ENCODE data around the gene METTL9.
"Not testable (repeated sequence)": the region's sequence is repeated elsewhere in the genome, so short reads cannot be mapped to it uniquely, and the experiment has no call there.

The METTL9 gene

GRCh38 chr16:21659124-21659523 lies 59.7 kb downstream of the METTL9 start:
- DNase-seq (ENCODE audit: low read depth in 2 of 2), result no peak

DNA sequence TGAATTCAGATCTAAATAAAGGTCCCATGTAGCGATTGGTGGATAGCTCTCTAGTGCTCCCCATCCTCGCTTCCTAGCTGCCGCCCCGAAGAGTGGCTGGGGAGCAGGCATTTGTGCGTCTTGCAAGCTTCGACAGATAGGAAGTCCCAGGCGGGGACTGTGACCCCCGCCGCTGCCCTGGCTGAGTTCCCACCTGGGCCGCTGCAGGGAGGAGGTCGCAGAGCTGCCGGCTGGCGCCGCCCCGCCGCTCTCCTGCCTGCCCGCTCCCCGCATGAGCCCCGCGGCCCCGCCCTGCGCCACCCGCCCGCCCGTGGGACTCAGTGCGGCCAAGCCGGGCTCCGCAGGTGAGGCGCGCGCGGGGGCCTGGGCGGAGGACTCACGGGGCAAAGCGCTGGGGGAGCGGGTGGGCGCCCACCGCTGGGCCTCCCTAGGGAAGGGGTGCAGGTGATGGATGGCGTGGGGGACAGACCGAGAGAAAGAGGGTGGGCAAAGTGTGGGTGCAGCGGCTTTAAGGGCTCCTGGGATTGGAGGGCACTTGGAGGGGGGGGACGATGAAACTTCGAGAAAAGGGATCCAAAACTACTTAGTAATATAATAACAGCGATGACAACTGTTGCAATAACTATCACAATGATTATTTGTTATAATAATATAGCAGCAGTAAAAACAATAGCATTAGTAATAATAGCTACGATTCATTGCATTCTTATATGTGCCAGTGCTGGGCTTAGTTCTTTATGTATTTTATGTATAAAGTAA lies 64.7 kb downstream of the METTL9 start, which contains the start of gene OTOA:
OTOA (plus strand) TSS at position 80 of the 759 bp plus-strand sequence. CDS start 14,547 bp downstream, outside the sequence.
- DNase-seq (ENCODE audit: low read depth in 2 of 2), result no peak

- no peak for DNase-seq (ENCODE audit: low read depth in 2 of 2)
These were observed 65.6 kb downstream of the METTL9 start for GRCh38 chr16:21664801-21665492.

DNA sequence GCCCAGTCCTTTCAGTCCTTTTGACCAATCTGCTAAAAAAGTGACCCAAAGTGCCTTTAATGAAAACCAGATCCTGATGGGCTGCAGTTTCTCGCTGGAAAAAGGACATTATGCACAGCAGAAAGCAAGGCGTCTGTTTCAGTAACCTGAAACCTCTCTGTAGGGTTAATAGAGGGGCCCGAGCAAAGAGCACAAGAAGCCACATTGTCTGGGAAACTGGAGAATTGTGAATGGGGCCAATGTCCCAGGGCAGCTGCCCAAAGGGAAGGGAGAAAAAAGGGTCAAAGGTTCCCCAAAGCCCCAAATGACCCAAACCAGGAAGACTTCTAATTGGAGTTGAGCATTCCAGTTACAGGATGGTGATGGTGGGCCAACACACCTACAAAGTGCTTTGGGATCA lies 67.4 kb downstream of the METTL9 start:
- no peak for DNase-seq (ENCODE audit: low read depth in 2 of 2)

GRCh38 chr16:21667575-21667974 lies 68.2 kb downstream of the METTL9 start:
- DNase-seq (ENCODE audit: low read depth in 2 of 2), result no peak

- DNase-seq (ENCODE audit: low read depth in 2 of 2), result no peak
These were observed 74.1 kb downstream of the METTL9 start for GRCh38 chr16:21673469-21673868.

- not testable (repeated sequence) for DNase-seq (ENCODE audit: low read depth in 2 of 2)
These were observed 75.1 kb downstream of the METTL9 start for GRCh38 chr16:21674456-21674855.

GRCh38 chr16:21680714-21681113 lies 81.3 kb downstream of the METTL9 start:
- DNase-seq (ENCODE audit: low read depth in 2 of 2), result not testable (repeated sequence)

DNA sequence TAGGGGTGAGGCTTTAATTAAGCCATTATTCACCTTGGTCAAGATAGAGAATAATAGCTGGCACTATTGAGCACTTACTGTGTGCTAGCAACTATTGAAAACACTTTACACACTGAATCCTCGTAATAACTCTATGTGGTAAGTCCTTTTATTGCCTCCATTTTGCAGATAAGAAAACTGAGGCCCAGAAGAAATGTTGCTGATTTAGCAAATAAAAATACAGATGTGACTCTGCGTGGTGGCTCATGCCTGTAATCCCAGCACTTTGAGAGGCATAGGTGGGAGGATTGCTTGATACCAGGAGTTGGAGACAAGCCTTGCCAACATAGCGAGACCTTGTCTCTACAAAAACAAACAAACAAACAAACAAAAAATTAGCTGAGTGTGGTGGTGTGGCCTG lies 83.8 kb downstream of the METTL9 start:
- no peak for DNase-seq (ENCODE audit: low read depth in 2 of 2)

GRCh38 chr16:21684199-21684598 lies 84.8 kb downstream of the METTL9 start:
- DNase-seq (ENCODE audit: low read depth in 2 of 2), result peak; percentile 9 to 33

- no peak for DNase-seq (ENCODE audit: low read depth in 2 of 2)
These were observed 85.7 kb downstream of the METTL9 start for GRCh38 chr16:21685034-21685455.

- DNase-seq (ENCODE audit: low read depth in 2 of 2), result no peak
These were observed 89.7 kb downstream of the METTL9 start for GRCh38 chr16:21689107-21689506.

GRCh38 chr16:21690967-21691366 lies 91.6 kb downstream of the METTL9 start:
- not testable (repeated sequence) for DNase-seq (ENCODE audit: low read depth in 2 of 2)

DNA sequence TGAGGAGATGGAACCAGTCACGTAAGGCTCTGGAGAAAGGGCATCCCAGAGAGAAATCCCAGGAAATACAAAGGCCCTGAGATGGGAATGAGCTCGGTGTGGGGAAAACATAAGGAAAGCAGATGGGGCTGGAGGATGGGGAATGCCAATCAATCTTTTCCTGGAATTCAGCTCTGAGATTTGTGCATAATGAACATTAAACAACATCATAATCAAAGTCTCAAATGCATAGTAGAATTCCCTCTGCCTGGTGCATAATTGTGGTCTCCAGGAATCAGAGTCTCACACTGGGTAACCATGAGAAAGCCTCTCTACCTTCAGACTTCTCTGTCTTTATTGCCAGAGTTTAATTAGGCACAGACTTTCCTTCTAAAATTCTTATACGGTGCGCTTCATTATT lies 95.2 kb downstream of the METTL9 start:
- no peak for DNase-seq (ENCODE audit: low read depth in 2 of 2)

- DNase-seq (ENCODE audit: low read depth in 2 of 2), result no peak
These were observed 97.7 kb downstream of the METTL9 start for GRCh38 chr16:21697032-21697431.

GRCh38 chr16:21698169-21699032 lies 99.0 kb downstream of the METTL9 start:
- no peak for DNase-seq (ENCODE audit: low read depth in 2 of 2)

DNA sequence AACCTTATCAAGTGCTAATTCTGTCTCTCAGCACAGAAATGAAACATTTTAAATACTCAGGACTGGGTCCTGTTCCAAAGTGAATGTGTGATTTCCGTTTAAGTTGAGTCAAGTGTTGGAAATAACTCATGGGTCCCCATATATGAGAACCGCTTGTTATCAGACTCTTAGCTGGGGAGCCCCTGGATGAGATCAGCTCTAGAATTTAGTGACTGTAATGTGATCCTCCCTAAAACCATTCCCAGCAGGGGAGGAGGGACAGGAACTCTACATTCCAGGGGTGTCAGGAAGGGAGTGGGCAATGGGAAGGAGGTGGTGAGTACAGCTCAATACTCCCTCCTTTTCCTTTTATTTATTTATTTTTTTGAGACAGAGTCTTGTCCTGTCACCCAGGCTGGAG lies 101.9 kb downstream of the METTL9 start:
- DNase-seq (ENCODE audit: low read depth in 2 of 2), result no peak

DNA sequence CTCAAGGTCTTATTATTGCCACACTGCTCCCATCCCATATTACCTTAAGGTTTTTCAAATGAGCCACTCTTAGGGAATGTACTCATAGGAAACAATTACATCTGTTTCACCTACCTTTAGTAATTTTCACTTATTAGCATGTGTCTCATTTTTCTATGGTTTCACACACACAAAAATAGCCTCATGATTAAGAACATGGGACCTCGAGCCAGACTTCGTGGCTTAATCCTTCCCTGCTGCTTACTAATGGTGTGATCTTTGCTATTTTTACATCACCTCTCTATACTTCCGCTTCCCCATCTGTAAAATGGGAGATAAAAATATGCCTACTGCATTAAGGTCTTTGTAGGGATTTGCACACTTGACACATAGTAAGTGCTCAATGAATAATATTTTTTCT lies 102.9 kb downstream of the METTL9 start:
- DNase-seq (ENCODE audit: low read depth in 2 of 2), result no peak

GRCh38 chr16:21703156-21703555 lies 103.8 kb downstream of the METTL9 start:
- DNase-seq (ENCODE audit: low read depth in 2 of 2), result no peak

DNA sequence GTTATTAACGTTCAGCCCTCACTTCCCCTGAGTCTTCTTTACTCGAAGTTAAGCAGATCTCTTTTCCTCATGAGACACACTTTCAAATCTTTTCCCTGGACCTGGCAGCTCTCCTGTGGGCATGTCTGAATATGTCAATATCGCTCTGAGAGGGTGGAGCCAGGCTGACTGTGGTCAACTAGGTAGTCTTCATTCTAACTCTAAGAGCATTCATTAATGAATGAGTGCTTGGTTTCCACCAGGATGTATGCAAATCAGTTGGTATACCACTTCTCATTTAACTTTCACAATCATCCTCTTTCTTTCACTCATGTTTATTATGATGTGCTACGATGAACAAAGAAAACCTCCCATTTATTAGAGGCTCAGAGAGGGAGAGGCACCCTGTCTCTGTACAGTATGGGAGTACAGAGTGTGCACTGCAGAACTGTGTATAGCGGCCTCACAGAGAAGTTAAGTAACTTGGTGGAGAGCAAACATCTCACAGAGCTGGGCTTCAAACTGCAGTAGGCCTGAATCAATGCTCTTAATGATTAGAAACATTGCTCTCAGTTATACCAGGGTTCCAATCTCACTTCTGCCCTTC lies 104.3 kb downstream of the METTL9 start:
- no peak for DNase-seq (ENCODE audit: low read depth in 2 of 2)

DNA sequence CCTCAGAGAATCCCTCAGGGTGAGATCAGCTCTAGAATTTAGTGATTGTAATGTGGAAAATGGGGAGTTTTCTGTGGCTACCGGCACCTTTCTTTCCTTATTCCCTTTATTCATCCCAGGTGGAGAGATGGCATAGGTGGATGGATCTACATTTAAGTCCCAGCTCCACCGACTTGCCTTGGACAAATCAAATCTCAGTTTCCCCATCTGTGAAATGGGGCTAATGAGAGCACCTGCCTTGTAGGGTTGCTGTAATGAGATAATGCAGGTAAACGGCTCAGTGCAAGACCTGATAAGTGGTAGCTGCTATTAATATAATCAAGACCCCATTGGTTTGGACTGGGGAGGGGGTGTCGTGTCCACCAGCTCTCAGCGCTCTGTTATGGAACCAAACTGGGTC lies 104.9 kb downstream of the METTL9 start:
- DNase-seq (ENCODE audit: low read depth in 2 of 2), result no peak

GRCh38 chr16:21704733-21705132 lies 105.4 kb downstream of the METTL9 start:
- no peak for DNase-seq (ENCODE audit: low read depth in 2 of 2)

Measured in stimulated activated CD8-positive, alpha-beta memory T cell treated with anti-CD3 and anti-CD28 coated beads, Interleukin-2, amount 100 ng/mL, for 48 hours (primary cell).